Endodermal cell (in vitro differentiated cells): ENCODE results near the gene IL7R. TPM values are rescaled to one million over a fixed set of nuclear protein-coding genes. Genes with fewer than 3 reads are reported as not detected.

ENCODE experiments used
- DNase-seq: peaks from one replicate; pipeline ENCODE4 v3.0.0-alpha.2; 2017
- H3K27ac ChIP-seq: 2 replicates; pipeline ENCODE4 v1.5.1; 2013; ENCODE audit warnings: mild to moderate bottlenecking, low read depth, low read length, moderate library complexity
- H3K27me3 ChIP-seq: 2 replicates; pipeline ENCODE4 v1.6.1; 2013; ENCODE audit warnings: mild to moderate bottlenecking, low read length, moderate library complexity; ENCODE audit not compliant: insufficient read depth, control insufficient read depth, poor library complexity, severe bottlenecking
- H3K36me3 ChIP-seq: 2 replicates; pipeline ENCODE4 v1.7.0; 2013; ENCODE audit warnings: mild to moderate bottlenecking, low read length, moderate library complexity; ENCODE audit not compliant: control insufficient read depth, insufficient read depth
- H3K4me1 ChIP-seq: one replicate; pipeline ENCODE4 v1.7.0; 2013; ENCODE audit warnings: low read length; ENCODE audit not compliant: control insufficient read depth, insufficient read depth
- H3K4me3 ChIP-seq: 2 replicates; pipeline ENCODE4 v1.5.1; 2013; ENCODE audit warnings: mild to moderate bottlenecking, low read length, moderate library complexity
- H3K9ac ChIP-seq: 2 replicates; pipeline ENCODE4 v1.6.1; 2013; ENCODE audit warnings: mild to moderate bottlenecking, low read length, moderate library complexity; ENCODE audit not compliant: poor library complexity, severe bottlenecking; ENCODE audit errors: extremely low read depth
- H3K9me3 ChIP-seq: 2 replicates; pipeline ENCODE4 v1.6.1; 2013; ENCODE audit warnings: mild to moderate bottlenecking, low read length, moderate library complexity; ENCODE audit not compliant: control insufficient read depth
- H3K27ac Mint-ChIP-seq: 2 replicates; pipeline ENCODE4 v1.8.0; 2020; ENCODE audit warnings: mixed read lengths
- H3K27me3 Mint-ChIP-seq: 2 replicates; pipeline ENCODE4 v1.8.0; 2021; ENCODE audit warnings: mild to moderate bottlenecking, mixed read lengths; ENCODE audit not compliant: insufficient read depth
- H3K36me3 Mint-ChIP-seq: 2 replicates; pipeline ENCODE4 v1.8.0; 2020; ENCODE audit warnings: low read depth, mixed read lengths
- H3K4me1 Mint-ChIP-seq: 2 replicates; pipeline ENCODE4 v1.8.0; 2020; ENCODE audit warnings: mixed read lengths
- H3K4me3 Mint-ChIP-seq: 2 replicates; pipeline ENCODE4 v1.8.0; 2020; ENCODE audit warnings: mild to moderate bottlenecking, moderate library complexity, mixed read lengths
- H3K9me3 Mint-ChIP-seq: 2 replicates; pipeline ENCODE4 v1.8.0; 2020; ENCODE audit warnings: mild to moderate bottlenecking, mixed read lengths
- WGBS, 2 experiments: methylation state at CpG; one replicate each; pipeline versions ENCODE4 v1.1.5 to v1.1.7; 2013; ENCODE audit warnings: missing lambda C conversion rate in 2 of 2, mixed read lengths in 1 of 2; ENCODE audit not compliant: insufficient coverage in 1 of 2, insufficient read length in 1 of 2; 5-methylcytosine and 5-hydroxymethylcytosine counted together
- total RNA-seq, 2 donors: library from RNA; stranded (reverse); fragmentation: NEBNext Ultra II Directional in 1 of 2; extraction: Animal tissue kit (Norgen Biotek cat#: 25700) in 1 of 2; gene quantifications; 2 replicates in 1 of 2; 3 replicates in 1 of 2; pipeline ENCODE4 v1.2.1, GENCODE V29; 2021
- TF ChIP-seq, protein P1 (sequence below): fragments of 200-600 bp; sonication (generic); conservative IDR thresholded peaks from 2 replicates; pipeline ENCODE4 v1.5.0; 2021; ENCODE audit warnings: antibody characterized with exemption, mild to moderate bottlenecking

IL7R gene
- total RNA-seq, 2 donors from 2014 or later, result 0.69 to 0.79 TPM

- Histone ChIP-seq H3K36me3 (no peaks in the 10 kb centered on the region), H3K4me3 (no peak overlapping the region), H3K27me3 (no peaks in the 10 kb centered on the region), H3K27ac (no peak overlapping the region), H3K9ac (no peak overlapping the region), H3K9me3 (no peaks in the 10 kb centered on the region), H3K4me1 (peaks cover 4% of the 10 kb centered on the region)
- TF ChIP-seq, protein P1, sequence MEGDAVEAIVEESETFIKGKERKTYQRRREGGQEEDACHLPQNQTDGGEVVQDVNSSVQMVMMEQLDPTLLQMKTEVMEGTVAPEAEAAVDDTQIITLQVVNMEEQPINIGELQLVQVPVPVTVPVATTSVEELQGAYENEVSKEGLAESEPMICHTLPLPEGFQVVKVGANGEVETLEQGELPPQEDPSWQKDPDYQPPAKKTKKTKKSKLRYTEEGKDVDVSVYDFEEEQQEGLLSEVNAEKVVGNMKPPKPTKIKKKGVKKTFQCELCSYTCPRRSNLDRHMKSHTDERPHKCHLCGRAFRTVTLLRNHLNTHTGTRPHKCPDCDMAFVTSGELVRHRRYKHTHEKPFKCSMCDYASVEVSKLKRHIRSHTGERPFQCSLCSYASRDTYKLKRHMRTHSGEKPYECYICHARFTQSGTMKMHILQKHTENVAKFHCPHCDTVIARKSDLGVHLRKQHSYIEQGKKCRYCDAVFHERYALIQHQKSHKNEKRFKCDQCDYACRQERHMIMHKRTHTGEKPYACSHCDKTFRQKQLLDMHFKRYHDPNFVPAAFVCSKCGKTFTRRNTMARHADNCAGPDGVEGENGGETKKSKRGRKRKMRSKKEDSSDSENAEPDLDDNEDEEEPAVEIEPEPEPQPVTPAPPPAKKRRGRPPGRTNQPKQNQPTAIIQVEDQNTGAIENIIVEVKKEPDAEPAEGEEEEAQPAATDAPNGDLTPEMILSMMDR, result no peak
- no peak for DNase-seq
- H3K9me3 Mint-ChIP-seq, result no peaks in the 10 kb centered on the region
- H3K27ac Mint-ChIP-seq, result no peak overlapping the region
- H3K27me3 Mint-ChIP-seq, result no peaks in the 10 kb centered on the region
- no peak overlapping the region for H3K4me3 Mint-ChIP-seq
- H3K4me1 Mint-ChIP-seq, result no peaks in the 10 kb centered on the region
- H3K36me3 Mint-ChIP-seq, result no peaks in the 10 kb centered on the region
These were observed 28.1 kb downstream of the IL7R start for GRCh38 chr5:35884773-35885172.

GRCh38 chr5:35886381-35886780, 29.7 kb downstream of the IL7R start:
- Histone ChIP-seq H3K36me3 (no peaks in the 10 kb centered on the region), H3K4me1 (peaks cover 4% of the 10 kb centered on the region), H3K9ac (no peak overlapping the region), H3K27ac (no peak overlapping the region), H3K9me3 (peaks cover 3% of the 10 kb centered on the region), H3K4me3 (no peak overlapping the region), H3K27me3 (no peaks in the 10 kb centered on the region)
- no peak for DNase-seq
- Mint-ChIP-seq H3K4me1 (no peaks in the 10 kb centered on the region), H3K36me3 (no peaks in the 10 kb centered on the region), H3K27ac (no peak overlapping the region), H3K27me3 (no peaks in the 10 kb centered on the region), H3K9me3 (peaks cover under 1% of the 10 kb centered on the region), H3K4me3 (no peak overlapping the region)
- TF ChIP-seq, protein P1, result no peak
- WGBS, 2 experiments, result 93 to 100% methylated on average over 1 to 3 of the region's 3 CpGs

- H3K36me3 ChIP-seq, result no peaks in the 10 kb centered on the region
- H3K4me3 ChIP-seq, result no peak overlapping the region
- peaks cover 4% of the 10 kb centered on the region for H3K4me1 ChIP-seq
- no peak for DNase-seq
- H3K27ac ChIP-seq, result no peak overlapping the region
- 56 to 67% methylated on average over 3 to 4 of the region's 5 CpGs for WGBS, 2 experiments
- no peak overlapping the region for H3K27ac Mint-ChIP-seq
- no peak overlapping the region for H3K9ac ChIP-seq
- H3K36me3 Mint-ChIP-seq, result no peaks in the 10 kb centered on the region
- H3K27me3 Mint-ChIP-seq, result no peaks in the 10 kb centered on the region
- no peaks in the 10 kb centered on the region for H3K27me3 ChIP-seq
- TF ChIP-seq, protein P1, result no peak
- no peak overlapping the region for H3K4me3 Mint-ChIP-seq
- H3K9me3 ChIP-seq, result peaks cover 8% of the 10 kb centered on the region
- H3K9me3 Mint-ChIP-seq, result peaks cover 9% of the 10 kb centered on the region
- H3K4me1 Mint-ChIP-seq, result no peaks in the 10 kb centered on the region
These were observed 30.8 kb downstream of the IL7R start for GRCh38 chr5:35887321-35888100.
